ENCODE data around the gene SLIT3. TPM values are rescaled to one million over a fixed set of nuclear protein-coding genes. Genes with fewer than 3 reads are reported as not detected.

The SLIT3 gene
- total RNA-seq, 2 experiments from 2014 or later, result not detected

- H3K4me3 ChIP-seq (ENCODE audit: low read length), result no peak overlapping the region
- H3K36me3 ChIP-seq (ENCODE audit: insufficient read depth, low read length), result no peaks in the 10 kb centered on the region
- ATAC-seq (ENCODE audit: poor library complexity) (no peak), DNase-seq (no peak)
- no peaks in the 10 kb centered on the region for H3K4me1 Mint-ChIP-seq (ENCODE audit: low read depth)
- no peak overlapping the region for H3K27ac ChIP-seq (ENCODE audit: low read depth in 1 of 2, low read length in 2 of 2)
- no peaks in the 10 kb centered on the region for H3K36me3 Mint-ChIP-seq (ENCODE audit: low read depth)
- H3K9me3 ChIP-seq (ENCODE audit: control insufficient read depth in 1 of 2, insufficient read depth in 1 of 2, low read length in 2 of 2), result no peaks in the 10 kb centered on the region
- POLR2A ChIA-PET, result no interaction called here
- intact Hi-C loops (cut with DNase I, micrococcal nuclease), result no loop called here
- no peak for TF ChIP-seq CTCF (IDR thresholded peaks at IDR 0.05)
- no peak overlapping the region for H3K4me3 Mint-ChIP-seq
- H3K27me3 Mint-ChIP-seq, result peaks cover 16% of the 10 kb centered on the region
- H3K27ac Mint-ChIP-seq, result no peak overlapping the region
- no peaks in the 10 kb centered on the region for H3K9me3 Mint-ChIP-seq
- H3K27me3 ChIP-seq (ENCODE audit: control insufficient read depth in 1 of 2, insufficient read depth in 2 of 2, low read length in 2 of 2), result peaks cover 6 to 10% of the 10 kb centered on the region in 2 experiments
- H3K4me1 ChIP-seq (ENCODE audit: insufficient read depth, low read length), result no peaks in the 10 kb centered on the region
- CTCF ChIA-PET, result no interaction called here
Observed at GRCh38 chr5:169333518-169333917, 32.6 kb upstream of the SLIT3 start.

GRCh38 chr5:169331292-169331852 is 30.4 kb upstream of the SLIT3 start:
- no peaks in the 10 kb centered on the region for H3K9me3 Mint-ChIP-seq
- H3K27ac Mint-ChIP-seq, result no peak overlapping the region
- no peak for TF ChIP-seq CTCF (IDR thresholded peaks at IDR 0.05)
- H3K4me1 ChIP-seq (ENCODE audit: insufficient read depth, low read length), result no peaks in the 10 kb centered on the region
- H3K27ac ChIP-seq (ENCODE audit: low read depth in 1 of 2, low read length in 2 of 2), result no peak overlapping the region
- H3K27me3 Mint-ChIP-seq, result peaks cover 16% of the 10 kb centered on the region
- no peaks in the 10 kb centered on the region for H3K36me3 Mint-ChIP-seq (ENCODE audit: low read depth)
- ChIA-PET CTCF (no interaction called here), POLR2A (no interaction called here)
- H3K9me3 ChIP-seq (ENCODE audit: control insufficient read depth in 1 of 2, insufficient read depth in 1 of 2, low read length in 2 of 2), result no peaks in the 10 kb centered on the region
- ATAC-seq (ENCODE audit: poor library complexity) (no peak), DNase-seq (no peak)
- H3K27me3 ChIP-seq (ENCODE audit: control insufficient read depth in 1 of 2, insufficient read depth in 2 of 2, low read length in 2 of 2), result peaks cover 5 to 10% of the 10 kb centered on the region in 2 experiments
- intact Hi-C loops (cut with DNase I, micrococcal nuclease), result no loop called here
- no peaks in the 10 kb centered on the region for H3K4me1 Mint-ChIP-seq (ENCODE audit: low read depth)
- H3K36me3 ChIP-seq (ENCODE audit: insufficient read depth, low read length), result no peaks in the 10 kb centered on the region
- H3K4me3 Mint-ChIP-seq, result no peak overlapping the region
- H3K4me3 ChIP-seq (ENCODE audit: low read length), result no peak overlapping the region

GRCh38 chr5:169328401-169328800 is 27.5 kb upstream of the SLIT3 start:
- Mint-ChIP-seq H3K36me3 (ENCODE audit: low read depth) (no peaks in the 10 kb centered on the region), H3K27ac (no peak overlapping the region), H3K4me1 (ENCODE audit: low read depth) (no peaks in the 10 kb centered on the region), H3K27me3 (peaks cover 9% of the 10 kb centered on the region), H3K9me3 (peaks cover 2% of the 10 kb centered on the region), H3K4me3 (no peak overlapping the region)
- H3K4me3 ChIP-seq (ENCODE audit: low read length), result no peak overlapping the region
- H3K27me3 ChIP-seq (ENCODE audit: control insufficient read depth in 1 of 2, insufficient read depth in 2 of 2, low read length in 2 of 2), result no peaks in the 10 kb centered on the region
- CTCF ChIA-PET, result no interaction called here
- POLR2A ChIA-PET, result no interaction called here
- H3K36me3 ChIP-seq (ENCODE audit: insufficient read depth, low read length), result no peaks in the 10 kb centered on the region
- ATAC-seq (ENCODE audit: poor library complexity) (no peak), DNase-seq (no peak)
- intact Hi-C loops (cut with DNase I, micrococcal nuclease), result no loop called here
- H3K4me1 ChIP-seq (ENCODE audit: insufficient read depth, low read length), result no peaks in the 10 kb centered on the region
- no peaks in the 10 kb centered on the region for H3K9me3 ChIP-seq (ENCODE audit: control insufficient read depth in 1 of 2, insufficient read depth in 1 of 2, low read length in 2 of 2)
- TF ChIP-seq CTCF (IDR thresholded peaks at IDR 0.05), result no peak
- no peak overlapping the region for H3K27ac ChIP-seq (ENCODE audit: low read depth in 1 of 2, low read length in 2 of 2)
